CD4-positive, alpha-beta T cell treated with Interleukin-1 beta for 1 hour (primary cell): ENCODE results near the gene XYLT1.

Source experiments
- DNase-seq, 2 donors: peaks; one replicate each; pipeline ENCODE4 v3.0.0-alpha.2; 2020 to 2022

The XYLT1 gene

GRCh38 chr16:17457997-17458396 lies 12.8 kb downstream of the XYLT1 start:
- no peak for DNase-seq

- DNase-seq: no peak
These were observed 13.2 kb downstream of the XYLT1 start for GRCh38 chr16:17457513-17457912.

DNA sequence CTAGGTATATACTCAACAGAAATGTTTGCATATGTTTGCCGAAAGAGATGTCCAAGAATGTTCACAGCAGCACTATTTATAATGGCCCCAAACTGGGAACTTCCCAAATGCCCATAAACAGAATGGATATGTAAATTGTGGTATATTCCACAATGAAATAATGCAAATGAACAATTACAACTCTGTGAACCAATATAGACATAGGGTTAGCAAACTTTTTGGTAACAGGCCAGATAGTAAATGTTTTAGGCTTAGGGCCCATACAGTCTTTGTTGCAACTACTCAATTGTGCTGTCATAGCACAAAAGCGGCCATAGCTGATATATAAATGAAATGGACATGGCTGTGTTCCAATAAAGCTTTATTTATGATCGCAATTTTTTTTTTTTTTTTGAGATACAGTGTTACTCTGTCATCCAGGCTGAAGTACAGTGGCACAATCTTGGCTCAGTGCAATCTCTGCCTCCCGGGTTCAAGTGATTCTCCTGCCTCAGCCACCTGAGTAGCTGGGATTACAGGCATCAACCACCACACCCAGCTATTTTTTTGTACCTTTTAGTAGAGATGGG lies 16.5 kb downstream of the XYLT1 start:
- no peak for DNase-seq

- no peak for DNase-seq
These were observed 17.3 kb downstream of the XYLT1 start for GRCh38 chr16:17453364-17454038.

DNA sequence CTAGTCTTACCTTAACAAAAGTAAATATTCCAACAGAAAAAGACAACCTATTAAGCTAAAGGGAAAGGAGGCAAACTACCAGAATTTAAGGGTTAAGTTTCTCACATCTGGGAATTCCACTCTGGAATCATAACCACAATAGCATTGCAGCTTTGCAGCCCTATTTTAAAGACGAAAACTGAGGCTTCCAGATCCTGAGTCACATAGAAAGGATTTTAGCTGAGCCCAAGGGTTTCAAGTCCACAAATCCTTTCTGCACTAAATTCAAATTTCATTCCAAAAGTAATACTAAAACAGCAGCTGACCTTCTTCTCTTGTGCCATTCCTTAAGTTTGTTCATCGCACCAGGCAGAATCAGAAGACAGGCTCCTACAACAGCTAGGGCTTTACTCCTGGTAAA lies 17.8 kb downstream of the XYLT1 start:
- no peak for DNase-seq

GRCh38 chr16:17451843-17452242 lies 18.9 kb downstream of the XYLT1 start:
- peak; percentile 30 for DNase-seq

DNA sequence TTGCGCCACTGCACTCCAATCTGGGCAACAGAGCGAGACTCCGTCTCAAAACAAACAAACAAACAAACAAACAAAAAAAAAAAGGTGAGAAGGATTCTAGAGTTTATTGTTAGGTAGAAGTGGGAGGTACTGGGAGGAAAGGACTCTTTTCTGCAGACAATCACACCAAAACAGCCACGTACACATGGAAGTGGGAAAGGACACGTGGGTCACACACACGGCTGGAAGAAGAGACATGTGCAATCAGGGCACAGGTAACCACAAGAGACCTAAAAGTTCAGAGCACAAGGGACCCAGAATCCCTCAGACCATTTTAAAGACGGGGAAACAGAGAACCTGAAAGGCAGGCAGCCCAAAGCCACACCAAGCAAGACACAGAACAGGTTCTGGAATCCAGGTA lies 20.5 kb downstream of the XYLT1 start:
- no peak for DNase-seq

- DNase-seq: peak; percentile 56 to 64
These were observed 21.8 kb downstream of the XYLT1 start for GRCh38 chr16:17448640-17449638.

GRCh38 chr16:17447101-17447569 lies 23.6 kb downstream of the XYLT1 start:
- DNase-seq: no peak

DNA sequence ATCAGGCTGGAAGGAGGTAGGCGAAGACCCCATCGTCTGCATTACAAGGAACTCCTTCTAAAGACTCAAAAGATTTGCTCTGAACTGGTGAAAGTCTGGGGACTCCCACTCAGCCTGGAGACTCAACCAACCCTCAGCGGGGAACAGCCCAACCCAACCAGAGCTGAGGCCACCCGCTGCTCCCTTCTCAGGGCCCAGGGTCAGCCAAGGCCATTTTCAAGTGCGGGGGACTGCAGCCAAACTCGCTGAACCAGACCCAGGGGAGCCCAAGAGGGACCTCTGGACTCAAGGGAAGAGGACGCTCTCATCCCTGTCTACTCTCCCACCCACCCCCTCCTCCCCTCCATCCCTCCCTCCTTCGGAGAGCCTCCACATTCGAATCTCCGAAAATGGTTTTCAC lies 24.1 kb downstream of the XYLT1 start:
- no peak for DNase-seq

- DNase-seq: no peak
These were observed 25.3 kb downstream of the XYLT1 start for GRCh38 chr16:17445421-17445820.

DNA sequence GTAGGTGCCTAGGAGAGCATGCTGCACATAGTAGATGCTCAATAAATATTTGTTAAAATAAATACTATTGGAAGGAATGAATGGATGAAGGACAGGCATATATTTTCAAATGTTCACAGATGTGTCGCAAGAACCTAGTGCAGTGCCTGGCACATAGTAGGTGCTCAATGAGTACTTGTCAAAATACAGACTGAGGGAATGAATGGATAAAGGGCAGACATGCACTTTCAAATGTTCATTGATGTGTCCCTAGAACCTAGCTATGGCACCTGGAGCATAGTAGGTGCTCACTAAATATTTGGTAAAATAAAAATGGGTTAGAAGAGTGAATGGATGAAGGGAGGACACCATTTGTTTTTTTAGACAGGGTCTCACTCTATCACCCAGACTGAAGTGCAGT lies 26.1 kb downstream of the XYLT1 start:
- DNase-seq: no peak

DNA sequence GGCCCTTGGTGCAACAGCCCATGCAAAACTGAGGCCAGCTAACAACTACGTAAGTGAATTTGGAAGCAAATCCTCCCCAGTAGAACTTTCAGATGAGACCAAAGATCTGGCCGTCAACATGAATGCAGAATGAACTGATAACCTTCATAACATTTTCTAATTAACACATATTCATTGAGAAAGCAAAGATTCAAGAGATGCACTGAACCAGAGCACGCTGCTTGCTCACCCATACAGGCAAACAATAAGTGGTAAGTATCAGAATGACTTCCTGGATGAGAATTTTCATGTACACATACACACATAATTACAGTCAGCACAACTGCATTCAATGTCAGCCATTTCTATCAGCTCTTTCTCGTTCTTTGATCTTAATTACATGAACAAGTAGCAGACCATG lies 30.6 kb downstream of the XYLT1 start:
- no peak for DNase-seq

GRCh38 chr16:17439580-17439979 lies 31.2 kb downstream of the XYLT1 start:
- no peak for DNase-seq

DNA sequence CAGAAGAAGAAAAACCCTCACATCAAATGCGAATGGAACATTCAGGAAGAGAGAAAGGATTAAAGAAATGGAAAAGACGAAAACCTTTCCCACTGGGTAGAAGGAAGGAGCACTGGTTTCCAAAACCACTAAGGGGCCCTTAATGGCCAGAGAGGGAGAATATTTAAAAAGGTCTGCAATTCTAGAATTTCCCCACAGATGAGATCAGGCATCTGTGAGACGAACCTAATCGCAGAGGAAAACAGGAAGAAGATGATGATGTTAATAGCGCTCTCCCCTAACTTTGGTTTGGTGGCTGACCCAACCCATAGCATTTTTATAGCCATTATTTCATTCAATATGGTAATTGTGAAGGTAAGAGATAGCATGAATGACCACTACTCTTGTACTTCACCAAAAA lies 32.8 kb downstream of the XYLT1 start:
- no peak for DNase-seq

- DNase-seq: no peak
These were observed 33.5 kb downstream of the XYLT1 start for GRCh38 chr16:17437127-17437720.

DNA sequence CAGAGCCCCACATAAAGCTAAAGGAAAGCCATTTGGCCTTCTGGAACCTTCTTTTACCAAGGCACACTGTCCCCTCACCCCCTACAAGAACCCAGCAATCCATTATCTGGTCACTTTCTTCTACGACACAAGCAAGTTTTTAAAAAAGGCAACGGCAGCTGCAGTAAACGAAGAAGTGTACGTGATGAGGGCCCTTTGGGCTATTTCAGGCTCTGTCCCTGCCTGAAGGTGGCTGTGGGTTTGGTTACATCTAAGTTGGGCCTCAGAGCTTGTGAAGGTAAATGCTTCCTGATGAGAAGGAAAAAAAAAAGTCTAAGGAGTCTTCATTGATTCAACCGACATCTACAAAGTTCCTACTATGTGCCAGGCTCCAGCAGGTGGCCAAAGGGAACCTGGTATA lies 35.4 kb downstream of the XYLT1 start:
- no peak for DNase-seq

DNA sequence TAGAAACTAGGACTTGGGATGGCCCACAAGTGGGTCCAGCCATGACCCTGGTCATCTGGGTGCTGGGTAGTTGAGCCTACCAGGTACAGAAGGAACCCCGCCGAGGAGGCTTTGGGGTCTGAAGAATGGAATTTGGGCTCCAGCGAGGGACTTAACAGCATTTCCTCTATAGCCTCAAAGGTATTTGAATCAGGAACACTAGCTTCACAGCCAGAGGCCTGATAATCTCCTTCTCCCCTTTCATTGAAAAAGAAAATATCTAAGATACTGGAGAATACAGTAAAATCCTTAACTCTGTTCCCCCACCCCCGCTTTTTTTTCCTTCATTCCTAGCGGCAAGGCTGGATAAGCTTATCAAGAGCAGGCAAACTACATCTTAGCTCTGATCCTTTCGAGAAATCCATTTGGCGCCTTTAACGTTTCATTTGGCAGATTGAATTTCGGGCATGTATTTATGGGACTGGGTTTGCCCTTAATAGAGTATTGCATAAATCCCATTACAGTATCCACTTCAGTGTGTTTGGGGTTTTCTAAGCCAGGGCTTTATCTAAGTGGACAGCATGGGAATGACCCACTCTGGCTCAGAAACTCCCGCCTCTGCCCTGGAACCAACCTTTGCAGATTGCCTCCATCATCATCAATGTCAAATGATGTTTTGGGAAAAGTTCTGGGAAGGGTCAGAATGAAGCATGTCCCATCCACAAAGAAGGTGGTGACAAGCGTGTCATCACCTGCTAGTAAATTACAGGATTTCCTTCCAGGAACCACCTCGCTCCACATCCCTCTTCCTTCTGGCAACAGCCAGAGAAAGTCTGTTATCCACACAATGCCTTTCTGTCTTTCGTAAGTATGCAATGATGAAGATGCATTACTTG lies 36.9 kb downstream of the XYLT1 start:
- no peak for DNase-seq

GRCh38 chr16:17432901-17433576 lies 37.7 kb downstream of the XYLT1 start:
- no peak for DNase-seq

- DNase-seq: no peak
These were observed 38.7 kb downstream of the XYLT1 start for GRCh38 chr16:17431968-17432625.

DNA sequence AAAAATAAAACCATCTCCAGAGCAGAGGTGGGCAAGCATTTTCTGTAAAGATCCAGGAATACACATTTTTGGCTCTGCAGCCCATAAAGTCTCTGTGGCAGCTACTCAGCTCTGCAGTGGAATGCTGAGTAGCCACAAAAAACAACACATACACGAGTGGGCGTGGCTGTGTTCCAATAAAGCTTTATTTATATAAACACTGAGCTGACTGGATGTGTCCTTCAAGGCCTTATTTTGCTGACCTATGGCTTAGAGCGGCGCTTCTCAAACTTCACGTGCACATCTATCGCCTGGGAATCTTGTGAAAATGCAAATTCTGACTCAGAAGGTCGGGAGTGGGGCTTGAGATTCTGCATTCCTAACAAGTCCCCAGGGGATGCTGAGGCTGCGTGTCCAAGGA lies 39.7 kb downstream of the XYLT1 start:
- DNase-seq: no peak
